ENCODE results near the gene CYBRD1. TPM values are rescaled to one million over a fixed set of nuclear protein-coding genes. Genes with fewer than 3 reads are reported as not detected.

CYBRD1 gene
- 1.1 and 1.2 TPM in 2 replicates for polyA plus RNA-seq (2013)

- Histone ChIP-seq H3K4me2 (ENCODE audit: low read length) (peak within 1 kb of the TSS; percentile 100), H3K27me3 (ENCODE audit: insufficient read depth, low read length) (peaks cover 20% of the 10 kb centered on the region), H3K79me1 (ENCODE audit: low read length) (peaks cover 3% of the 10 kb centered on the region), H3K27ac (ENCODE audit: low read depth, low read length) (no peak within 1 kb of the TSS), H4K12ac (ENCODE audit: low read depth, low read length) (peak within 1 kb of the TSS; percentile 46), H3K4ac (ENCODE audit: low read depth, low read length) (no peak within 1 kb of the TSS), H3K36me3 (ENCODE audit: control insufficient read depth in 1 of 2, insufficient read depth in 2 of 2, low read length in 2 of 2) (no peaks in the 10 kb centered on the region), H2AFZ (ENCODE audit: insufficient read depth, low read length, poor library complexity) (peak within 1 kb of the TSS; percentile 4), H2BK120ac (ENCODE audit: insufficient read depth, low read length, poor library complexity) (no peak within 1 kb of the TSS), H3K79me2 (ENCODE audit: control insufficient read depth, insufficient read depth, low read length, poor library complexity) (peaks cover 1% of the 10 kb centered on the region), H2AK5ac (ENCODE audit: low read length) (no peak within 1 kb of the TSS), H4K8ac (ENCODE audit: low read depth, low read length) (peak within 1 kb of the TSS; percentile 0), H3K9ac (ENCODE audit: low read length) (peak within 1 kb of the TSS; percentile 46), H3K4me1 (ENCODE audit: control insufficient read depth in 1 of 2, insufficient read depth in 2 of 2, low read length in 2 of 2) (peaks cover 5 to 7% of the 10 kb centered on the region in 2 experiments), H3K9me3 (ENCODE audit: insufficient read depth, low read depth, low read length) (no peaks in the 10 kb centered on the region), H3K23ac (ENCODE audit: low read length) (no peak within 1 kb of the TSS), H3K4me3 (ENCODE audit: low read depth, low read length) (peak within 1 kb of the TSS; percentile 73), H2BK12ac (ENCODE audit: low read length) (no peak within 1 kb of the TSS), H4K91ac (ENCODE audit: low read depth, low read length) (no peak within 1 kb of the TSS), H3K18ac (ENCODE audit: low read length) (peak within 1 kb of the TSS; percentile 60), H3K14ac (ENCODE audit: low read length) (peak within 1 kb of the TSS; percentile 62), H2BK5ac (ENCODE audit: low read depth, low read length, poor library complexity) (no peak within 1 kb of the TSS)
- no CpG with 5 or more reads among the region's 45 CpGs for WGBS (ENCODE audit: extremely low coverage, insufficient coverage, insufficient read length)
- peak in 1 of 2 donors; percentile 42 for DNase-seq
These were observed at the start of gene CYBRD1 for GRCh38 chr2:171522052-171522787. Gene CYBRD1 (plus strand): TSS chr2:171522474. CDS start chr2:171522546, 72 bp downstream.

- Histone ChIP-seq H3K23ac (ENCODE audit: low read length) (no peak overlapping the region), H2BK120ac (ENCODE audit: insufficient read depth, low read length, poor library complexity) (no peak overlapping the region), H2BK5ac (ENCODE audit: low read depth, low read length, poor library complexity) (no peak overlapping the region), H3K27me3 (ENCODE audit: insufficient read depth, low read length) (no peaks in the 10 kb centered on the region), H4K8ac (ENCODE audit: low read depth, low read length) (no peak overlapping the region), H3K79me2 (ENCODE audit: control insufficient read depth, insufficient read depth, low read length, poor library complexity) (no peaks in the 10 kb centered on the region), H4K91ac (ENCODE audit: low read depth, low read length) (no peak overlapping the region), H3K9ac (ENCODE audit: low read length) (no peak overlapping the region), H3K18ac (ENCODE audit: low read length) (no peak overlapping the region), H3K4me1 (ENCODE audit: control insufficient read depth in 1 of 2, insufficient read depth in 2 of 2, low read length in 2 of 2) (no peaks in the 10 kb centered on the region), H3K36me3 (ENCODE audit: control insufficient read depth in 1 of 2, insufficient read depth in 2 of 2, low read length in 2 of 2) (peaks cover 2% of the 10 kb centered on the region in 2 experiments), H2AK5ac (ENCODE audit: low read length) (no peak overlapping the region), H3K79me1 (ENCODE audit: low read length) (no peaks in the 10 kb centered on the region), H3K4me3 (ENCODE audit: low read depth, low read length) (no peak overlapping the region), H3K4me2 (ENCODE audit: low read length) (no peak overlapping the region), H4K12ac (ENCODE audit: low read depth, low read length) (no peak overlapping the region), H3K14ac (ENCODE audit: low read length) (no peak overlapping the region), H2AFZ (ENCODE audit: insufficient read depth, low read length, poor library complexity) (no peak overlapping the region), H2BK12ac (ENCODE audit: low read length) (no peak overlapping the region), H3K27ac (ENCODE audit: low read depth, low read length) (no peak overlapping the region), H3K4ac (ENCODE audit: low read depth, low read length) (no peak overlapping the region), H3K9me3 (ENCODE audit: insufficient read depth, low read depth, low read length) (peaks cover 1% of the 10 kb centered on the region)
- whole genome bisulfite sequencing (ENCODE audit: extremely low coverage, insufficient coverage, insufficient read length): no CpG with 5 or more reads among the region's 1 CpG
- no peak for DNase-seq
These were observed 46.3 kb upstream of the CYBRD1 start for GRCh38 chr2:171475979-171476378.

GRCh38 chr2:171478345-171478744, 43.9 kb upstream of the CYBRD1 start:
- H2BK5ac ChIP-seq (ENCODE audit: low read depth, low read length, poor library complexity): no peak overlapping the region
- H3K18ac ChIP-seq (ENCODE audit: low read length): no peak overlapping the region
- H3K79me1 ChIP-seq (ENCODE audit: low read length): no peaks in the 10 kb centered on the region
- H4K12ac ChIP-seq (ENCODE audit: low read depth, low read length): no peak overlapping the region
- no peak overlapping the region for H3K23ac ChIP-seq (ENCODE audit: low read length)
- no peak overlapping the region for H2BK12ac ChIP-seq (ENCODE audit: low read length)
- H2BK120ac ChIP-seq (ENCODE audit: insufficient read depth, low read length, poor library complexity): no peak overlapping the region
- H3K4me3 ChIP-seq (ENCODE audit: low read depth, low read length): no peak overlapping the region
- no peak overlapping the region for H3K4ac ChIP-seq (ENCODE audit: low read depth, low read length)
- H3K4me2 ChIP-seq (ENCODE audit: low read length): no peak overlapping the region
- DNase-seq: peak in 1 of 2 donors; percentile 34
- WGBS (ENCODE audit: extremely low coverage, insufficient coverage, insufficient read length): no CpG with 5 or more reads among the region's 1 CpG
- H3K14ac ChIP-seq (ENCODE audit: low read length): no peak overlapping the region
- H3K27me3 ChIP-seq (ENCODE audit: insufficient read depth, low read length): no peaks in the 10 kb centered on the region
- H4K91ac ChIP-seq (ENCODE audit: low read depth, low read length): no peak overlapping the region
- H3K9ac ChIP-seq (ENCODE audit: low read length): no peak overlapping the region
- no peak overlapping the region for H2AFZ ChIP-seq (ENCODE audit: insufficient read depth, low read length, poor library complexity)
- peaks cover 2% of the 10 kb centered on the region in 2 experiments for H3K4me1 ChIP-seq (ENCODE audit: control insufficient read depth in 1 of 2, insufficient read depth in 2 of 2, low read length in 2 of 2)
- peaks cover 2% of the 10 kb centered on the region in 2 experiments for H3K36me3 ChIP-seq (ENCODE audit: control insufficient read depth in 1 of 2, insufficient read depth in 2 of 2, low read length in 2 of 2)
- no peak overlapping the region for H2AK5ac ChIP-seq (ENCODE audit: low read length)
- no peak overlapping the region for H4K8ac ChIP-seq (ENCODE audit: low read depth, low read length)
- H3K9me3 ChIP-seq (ENCODE audit: insufficient read depth, low read depth, low read length): peaks cover 1% of the 10 kb centered on the region
- H3K27ac ChIP-seq (ENCODE audit: low read depth, low read length): no peak overlapping the region
- H3K79me2 ChIP-seq (ENCODE audit: control insufficient read depth, insufficient read depth, low read length, poor library complexity): no peaks in the 10 kb centered on the region

- Histone ChIP-seq H3K79me1 (ENCODE audit: low read length) (no peaks in the 10 kb centered on the region), H3K4me3 (ENCODE audit: low read depth, low read length) (no peak overlapping the region), H3K23ac (ENCODE audit: low read length) (no peak overlapping the region), H2AFZ (ENCODE audit: insufficient read depth, low read length, poor library complexity) (no peak overlapping the region), H3K36me3 (ENCODE audit: control insufficient read depth in 1 of 2, insufficient read depth in 2 of 2, low read length in 2 of 2) (peaks cover 2% of the 10 kb centered on the region in 2 experiments), H2BK12ac (ENCODE audit: low read length) (no peak overlapping the region), H3K9ac (ENCODE audit: low read length) (no peak overlapping the region), H4K91ac (ENCODE audit: low read depth, low read length) (no peak overlapping the region), H2AK5ac (ENCODE audit: low read length) (no peak overlapping the region), H3K79me2 (ENCODE audit: control insufficient read depth, insufficient read depth, low read length, poor library complexity) (no peaks in the 10 kb centered on the region), H3K9me3 (ENCODE audit: insufficient read depth, low read depth, low read length) (peaks cover 1% of the 10 kb centered on the region), H4K12ac (ENCODE audit: low read depth, low read length) (no peak overlapping the region), H2BK120ac (ENCODE audit: insufficient read depth, low read length, poor library complexity) (no peak overlapping the region), H3K4ac (ENCODE audit: low read depth, low read length) (no peak overlapping the region), H3K27ac (ENCODE audit: low read depth, low read length) (no peak overlapping the region), H4K8ac (ENCODE audit: low read depth, low read length) (no peak overlapping the region), H2BK5ac (ENCODE audit: low read depth, low read length, poor library complexity) (no peak overlapping the region), H3K4me2 (ENCODE audit: low read length) (no peak overlapping the region), H3K18ac (ENCODE audit: low read length) (no peak overlapping the region), H3K27me3 (ENCODE audit: insufficient read depth, low read length) (no peaks in the 10 kb centered on the region), H3K14ac (ENCODE audit: low read length) (no peak overlapping the region), H3K4me1 (ENCODE audit: control insufficient read depth in 1 of 2, insufficient read depth in 2 of 2, low read length in 2 of 2) (peaks cover 2% of the 10 kb centered on the region in 2 experiments)
- WGBS (ENCODE audit: extremely low coverage, insufficient coverage, insufficient read length): no CpG with 5 or more reads among the region's 3 CpGs
- DNase-seq: no peak
These were observed 43.0 kb upstream of the CYBRD1 start for GRCh38 chr2:171479154-171479814.
